ENCODE data around the gene GPANK1. TPM values are rescaled to one million over a fixed set of nuclear protein-coding genes. Genes with fewer than 3 reads are reported as not detected.

The GPANK1 gene
- total and polyA plus RNA-seq, 9 of the 15 experiments (the other 6 are each of a cell fraction or from before 2014, with no cell fraction given), result 32.2 to 111 (median 46.3) TPM

DNA sequence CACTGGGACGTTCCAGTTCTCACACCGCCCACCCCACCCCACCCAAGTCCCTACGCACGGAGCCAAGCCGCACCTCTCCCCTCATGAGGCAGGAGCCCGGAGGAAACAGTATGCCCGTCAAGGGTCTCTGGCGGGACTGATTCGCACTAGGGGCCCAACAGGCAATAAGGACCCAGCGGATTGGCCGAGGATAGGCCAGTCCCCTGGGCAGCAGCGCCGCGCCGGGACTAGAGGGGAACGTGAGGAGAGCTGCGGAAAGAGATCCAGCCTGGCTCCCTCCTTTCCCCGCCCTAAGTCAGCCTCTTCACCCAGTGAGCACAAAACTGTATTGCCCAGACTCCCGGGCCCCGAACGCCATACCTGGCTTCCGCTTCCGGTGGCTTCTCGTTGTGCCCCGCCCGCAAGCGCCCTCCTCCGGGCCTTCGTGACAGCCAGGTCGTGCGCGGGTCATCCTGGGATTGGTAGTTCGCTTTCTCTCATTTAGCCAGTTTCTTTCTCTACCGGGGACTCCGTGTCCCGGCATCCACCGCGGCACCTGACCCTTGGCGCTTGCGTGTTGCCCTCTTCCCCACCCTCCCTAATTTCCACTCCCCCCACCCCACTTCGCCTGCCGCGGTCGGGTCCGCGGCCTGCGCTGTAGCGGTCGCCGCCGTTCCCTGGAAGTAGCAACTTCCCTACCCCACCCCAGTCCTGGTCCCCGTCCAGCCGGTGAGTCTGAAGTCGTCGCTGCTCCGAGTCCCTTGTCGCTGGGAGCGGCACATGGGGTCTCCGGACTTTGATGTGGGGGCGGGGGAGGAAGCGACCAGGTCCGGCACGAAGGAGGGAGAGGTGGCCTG is 922 bp upstream of the GPANK1 start, which contains the start of gene CSNK2B:
Gene CSNK2B, plus strand, starts transcription at position 580 of the 836 bp plus-strand sequence. CDS start 752 bp downstream, outside the sequence.
- Histone ChIP-seq H3K4me1 (replicated peaks in 1 of 2; ENCODE audit: control insufficient read depth in 2 of 2, insufficient read depth in 2 of 2, low read length in 2 of 2) (peaks cover 36 to 39% of the 10 kb centered on the region in 2 experiments; a peak in 4 of 5 replicates), H4K20me1 (replicated peaks; ENCODE audit: control insufficient read depth, insufficient read depth, low read length) (0 out of 2 replicates have a peak, but pooled peaks cover 3% of the 10 kb centered on the region), H3K36me3 (ENCODE audit: control insufficient read depth, insufficient read depth, low read length) (peaks cover 68% of the 10 kb centered on the region), H3K9ac (ENCODE audit: insufficient read depth in 1 of 2, low read depth in 2 of 2, low read length in 2 of 2) (peak within 1 kb of the TSS; percentile 96 to 97), H3K9me3 (replicated peaks; ENCODE audit: control insufficient read depth, insufficient read depth, low read depth, low read length) (no peaks in the 10 kb centered on the region), H3K27ac (ENCODE audit: extremely low read depth, low read depth, low read length) (peak within 1 kb of the TSS; percentile 97), H3K27me3 (ENCODE audit: control insufficient read depth in 2 of 2, insufficient read depth in 2 of 2, low read length in 2 of 2) (no peaks in the 10 kb centered on the region), H3K4me2 (ENCODE audit: insufficient read depth, low read length) (peak within 1 kb of the TSS; percentile 93), H3K4me3 (peak within 1 kb of the TSS; percentile 66), H2AFZ (ENCODE audit: low read depth, low read length) (peak within 1 kb of the TSS; percentile 79), H3K79me2 (ENCODE audit: control insufficient read depth, insufficient read depth, low read length) (peaks cover 77% of the 10 kb centered on the region), H3K9me1 (ENCODE audit: control insufficient read depth, insufficient read depth, low read length) (no peaks in the 10 kb centered on the region)
- ChIA-PET CTCF (ENCODE audit: low intra/inter-chr PET ratio) (interaction anchor here (0.7 kb wide), 1 partner anchor 11 kb away, joined by 5 read pairs; no protein-coding TSS in a partner anchor), POLR2A (interaction anchor here (0.6 to 9.8 kb wide), 36 partner anchors 10 to 308 kb away, joined by 3 to 267 read pairs (median 8); partner anchors contain the start of genes ABHD16A, APOM, BAG6 and CLIC1)
- FAIRE-seq, result no peak
- intact Hi-C loops (cut with micrococcal nuclease) (loop anchor here (1.0 to 10.0 kb wide), 7 partner anchors 13 to 509 kb away; partner anchors contain the start of genes ABHD16A, AGPAT1, ATP6V1G2 and BAG6), in situ Hi-C loops (cut with MboI) (no loop called here)
- WGBS (ENCODE audit: insufficient coverage, low coverage, missing lambda C conversion rate), result under 1% methylated on average over 63 of the region's 63 CpGs
- DNase-seq (ENCODE audit: extremely low read depth in 1 of 4, low spot score in 3 of 4), result peak; percentile 98 to 100 (median 99)
- peak; percentile 85 for ATAC-seq
- no TSS peak for BruUV-seq (replicated peaks)
- TF ChIP-seq ZBTB8A (IDR thresholded peaks at IDR 0.05; ENCODE audit: partially characterized antibody) (no peak), NBN (IDR thresholded peaks at IDR 0.05; ENCODE audit: low read depth) (peak; percentile 68), MCM5 (IDR thresholded peaks at IDR 0.05; ENCODE audit: low read depth) (no peak), STAG1 (CRISPR knock-in tag; IDR thresholded peaks at IDR 0.05; ENCODE audit: borderline replicate concordance) (no peak), ZNF436 (CRISPR knock-in tag; IDR thresholded peaks at IDR 0.05) (peak; percentile 48)
- TF ChIP-seq, protein P1, sequence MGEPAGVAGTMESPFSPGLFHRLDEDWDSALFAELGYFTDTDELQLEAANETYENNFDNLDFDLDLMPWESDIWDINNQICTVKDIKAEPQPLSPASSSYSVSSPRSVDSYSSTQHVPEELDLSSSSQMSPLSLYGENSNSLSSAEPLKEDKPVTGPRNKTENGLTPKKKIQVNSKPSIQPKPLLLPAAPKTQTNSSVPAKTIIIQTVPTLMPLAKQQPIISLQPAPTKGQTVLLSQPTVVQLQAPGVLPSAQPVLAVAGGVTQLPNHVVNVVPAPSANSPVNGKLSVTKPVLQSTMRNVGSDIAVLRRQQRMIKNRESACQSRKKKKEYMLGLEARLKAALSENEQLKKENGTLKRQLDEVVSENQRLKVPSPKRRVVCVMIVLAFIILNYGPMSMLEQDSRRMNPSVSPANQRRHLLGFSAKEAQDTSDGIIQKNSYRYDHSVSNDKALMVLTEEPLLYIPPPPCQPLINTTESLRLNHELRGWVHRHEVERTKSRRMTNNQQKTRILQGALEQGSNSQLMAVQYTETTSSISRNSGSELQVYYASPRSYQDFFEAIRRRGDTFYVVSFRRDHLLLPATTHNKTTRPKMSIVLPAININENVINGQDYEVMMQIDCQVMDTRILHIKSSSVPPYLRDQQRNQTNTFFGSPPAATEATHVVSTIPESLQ (CRISPR knock-in tag; IDR thresholded peaks at IDR 0.05), result no peak
- TF ChIP-seq, protein P2, sequence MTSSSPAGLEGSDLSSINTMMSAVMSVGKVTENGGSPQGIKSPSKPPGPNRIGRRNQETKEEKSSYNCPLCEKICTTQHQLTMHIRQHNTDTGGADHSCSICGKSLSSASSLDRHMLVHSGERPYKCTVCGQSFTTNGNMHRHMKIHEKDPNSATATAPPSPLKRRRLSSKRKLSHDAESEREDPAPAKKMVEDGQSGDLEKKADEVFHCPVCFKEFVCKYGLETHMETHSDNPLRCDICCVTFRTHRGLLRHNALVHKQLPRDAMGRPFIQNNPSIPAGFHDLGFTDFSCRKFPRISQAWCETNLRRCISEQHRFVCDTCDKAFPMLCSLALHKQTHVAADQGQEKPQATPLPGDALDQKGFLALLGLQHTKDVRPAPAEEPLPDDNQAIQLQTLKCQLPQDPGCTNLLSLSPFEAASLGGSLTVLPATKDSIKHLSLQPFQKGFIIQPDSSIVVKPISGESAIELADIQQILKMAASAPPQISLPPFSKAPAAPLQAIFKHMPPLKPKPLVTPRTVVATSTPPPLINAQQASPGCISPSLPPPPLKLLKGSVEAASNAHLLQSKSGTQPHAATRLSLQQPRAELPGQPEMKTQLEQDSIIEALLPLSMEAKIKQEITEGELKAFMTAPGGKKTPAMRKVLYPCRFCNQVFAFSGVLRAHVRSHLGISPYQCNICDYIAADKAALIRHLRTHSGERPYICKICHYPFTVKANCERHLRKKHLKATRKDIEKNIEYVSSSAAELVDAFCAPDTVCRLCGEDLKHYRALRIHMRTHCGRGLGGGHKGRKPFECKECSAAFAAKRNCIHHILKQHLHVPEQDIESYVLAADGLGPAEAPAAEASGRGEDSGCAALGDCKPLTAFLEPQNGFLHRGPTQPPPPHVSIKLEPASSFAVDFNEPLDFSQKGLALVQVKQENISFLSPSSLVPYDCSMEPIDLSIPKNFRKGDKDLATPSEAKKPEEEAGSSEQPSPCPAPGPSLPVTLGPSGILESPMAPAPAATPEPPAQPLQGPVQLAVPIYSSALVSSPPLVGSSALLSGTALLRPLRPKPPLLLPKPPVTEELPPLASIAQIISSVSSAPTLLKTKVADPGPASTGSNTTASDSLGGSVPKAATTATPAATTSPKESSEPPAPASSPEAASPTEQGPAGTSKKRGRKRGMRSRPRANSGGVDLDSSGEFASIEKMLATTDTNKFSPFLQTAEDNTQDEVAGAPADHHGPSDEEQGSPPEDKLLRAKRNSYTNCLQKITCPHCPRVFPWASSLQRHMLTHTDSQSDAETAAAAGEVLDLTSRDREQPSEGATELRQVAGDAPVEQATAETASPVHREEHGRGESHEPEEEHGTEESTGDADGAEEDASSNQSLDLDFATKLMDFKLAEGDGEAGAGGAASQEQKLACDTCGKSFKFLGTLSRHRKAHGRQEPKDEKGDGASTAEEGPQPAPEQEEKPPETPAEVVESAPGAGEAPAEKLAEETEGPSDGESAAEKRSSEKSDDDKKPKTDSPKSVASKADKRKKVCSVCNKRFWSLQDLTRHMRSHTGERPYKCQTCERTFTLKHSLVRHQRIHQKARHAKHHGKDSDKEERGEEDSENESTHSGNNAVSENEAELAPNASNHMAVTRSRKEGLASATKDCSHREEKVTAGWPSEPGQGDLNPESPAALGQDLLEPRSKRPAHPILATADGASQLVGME (CRISPR knock-in tag; IDR thresholded peaks at IDR 0.05), result peak; percentile 46; the same call in 1 of the 2 replicates
- TF ChIP-seq, protein P3, sequence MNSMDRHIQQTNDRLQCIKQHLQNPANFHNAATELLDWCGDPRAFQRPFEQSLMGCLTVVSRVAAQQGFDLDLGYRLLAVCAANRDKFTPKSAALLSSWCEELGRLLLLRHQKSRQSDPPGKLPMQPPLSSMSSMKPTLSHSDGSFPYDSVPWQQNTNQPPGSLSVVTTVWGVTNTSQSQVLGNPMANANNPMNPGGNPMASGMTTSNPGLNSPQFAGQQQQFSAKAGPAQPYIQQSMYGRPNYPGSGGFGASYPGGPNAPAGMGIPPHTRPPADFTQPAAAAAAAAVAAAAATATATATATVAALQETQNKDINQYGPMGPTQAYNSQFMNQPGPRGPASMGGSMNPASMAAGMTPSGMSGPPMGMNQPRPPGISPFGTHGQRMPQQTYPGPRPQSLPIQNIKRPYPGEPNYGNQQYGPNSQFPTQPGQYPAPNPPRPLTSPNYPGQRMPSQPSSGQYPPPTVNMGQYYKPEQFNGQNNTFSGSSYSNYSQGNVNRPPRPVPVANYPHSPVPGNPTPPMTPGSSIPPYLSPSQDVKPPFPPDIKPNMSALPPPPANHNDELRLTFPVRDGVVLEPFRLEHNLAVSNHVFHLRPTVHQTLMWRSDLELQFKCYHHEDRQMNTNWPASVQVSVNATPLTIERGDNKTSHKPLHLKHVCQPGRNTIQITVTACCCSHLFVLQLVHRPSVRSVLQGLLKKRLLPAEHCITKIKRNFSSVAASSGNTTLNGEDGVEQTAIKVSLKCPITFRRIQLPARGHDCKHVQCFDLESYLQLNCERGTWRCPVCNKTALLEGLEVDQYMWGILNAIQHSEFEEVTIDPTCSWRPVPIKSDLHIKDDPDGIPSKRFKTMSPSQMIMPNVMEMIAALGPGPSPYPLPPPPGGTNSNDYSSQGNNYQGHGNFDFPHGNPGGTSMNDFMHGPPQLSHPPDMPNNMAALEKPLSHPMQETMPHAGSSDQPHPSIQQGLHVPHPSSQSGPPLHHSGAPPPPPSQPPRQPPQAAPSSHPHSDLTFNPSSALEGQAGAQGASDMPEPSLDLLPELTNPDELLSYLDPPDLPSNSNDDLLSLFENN (IDR thresholded peaks at IDR 0.05; ENCODE audit: low read depth in 2 of 2, low read length in 2 of 2), result peak in 1 of 2 experiments; percentile 43; a peak in 2 of 4 replicates
